Endothelial cell of umbilical vein (primary cell): ENCODE data around the gene HS3ST3A1. TPM values are rescaled to one million over a fixed set of nuclear protein-coding genes. Genes with fewer than 3 reads are reported as not detected.
"Not testable (repeated sequence)": the region's sequence is repeated elsewhere in the genome, so short reads cannot be mapped to it uniquely, and the experiment has no call there.

Source experiments
- BruUV-seq: library from RNA; stranded (reverse); fragments of 400-500 nt; replicated peaks from 2 replicates; lab custom pipeline; 2021; lab: Mats Ljungman, UMichigan
- CTCF ChIA-PET: fragments of 300-600, 350-600 bp; sonication (Branson Sonifier 250); formaldehyde crosslinking; loops from one replicate; lab custom pipeline; 2021; ENCODE audit warnings: antibody characterized with exemption, inconsistent platforms; lab: Charles Lee
- POLR2A ChIA-PET: fragments of 300-600, 350-600 bp; sonication (Branson Sonifier 250); formaldehyde crosslinking; loops from one replicate; lab custom pipeline; 2021; ENCODE audit warnings: antibody characterized with exemption, inconsistent platforms; lab: Charles Lee
- DNase-seq: peaks from one replicate; pipeline ENCODE4 v3.0.0-alpha.2; 2011; ENCODE audit warnings: low read depth, low spot score
- FAIRE-seq: peaks from 2 replicates; lab custom pipeline; 2011; peaks lifted over from hg19 to GRCh38; lab: Jason Lieb, UNC
- H2AFZ ChIP-seq: 2 replicates; pipeline ENCODE4 v1.6.0; 2012; ENCODE audit warnings: low read depth, low read length, control low read depth, inconsistent platforms
- H3K27ac ChIP-seq: 2 replicates; pipeline ENCODE4 v1.5.1; 2011; ENCODE audit warnings: low read depth, mild to moderate bottlenecking, control low read depth, low read length, moderate library complexity; ENCODE audit not compliant: insufficient read depth
- H3K27me3 ChIP-seq, 2 experiments: 2 replicates each; pipeline versions ENCODE4 v1.6.0 to v1.6.1; 2011; ENCODE audit warnings: low read length in 2 of 2, mixed read lengths in 1 of 2; ENCODE audit not compliant: control insufficient read depth in 2 of 2, insufficient read depth in 2 of 2
- H3K36me3 ChIP-seq, 2 experiments: 2 replicates in 1 of 2; 3 replicates in 1 of 2; pipeline ENCODE4 v1.5.1; 2011; ENCODE audit warnings: low read length in 2 of 2, mild to moderate bottlenecking in 1 of 2, moderate library complexity in 1 of 2; ENCODE audit not compliant: control insufficient read depth in 2 of 2, insufficient read depth in 2 of 2; ENCODE audit errors: extremely low read depth in 1 of 2
- H3K4me1 ChIP-seq: 3 replicates; pipeline ENCODE4 v1.5.1; 2011; ENCODE audit warnings: mild to moderate bottlenecking, low read length; ENCODE audit not compliant: control insufficient read depth, insufficient read depth; ENCODE audit errors: extremely low read depth
- H3K4me2 ChIP-seq: 2 replicates; pipeline ENCODE4 v1.6.1; 2011; ENCODE audit warnings: low read length, control low read depth, mixed read lengths; ENCODE audit not compliant: insufficient read depth
- H3K4me3 ChIP-seq, 3 experiments: fragments of 200-600 bp in 1 of 3; sonication (generic), shearing (Covaris generic) in 1 of 3; replicated peaks in 1 of 3; 2 replicates each; pipeline ENCODE4 v1.5.1; 2011 to 2016; ENCODE audit warnings: control low read depth in 3 of 3, low read length in 3 of 3, mild to moderate bottlenecking in 2 of 3, inconsistent platforms in 1 of 3, low read depth in 1 of 3, moderate library complexity in 1 of 3; ENCODE audit not compliant: insufficient read depth in 1 of 3
- H3K79me2 ChIP-seq: 2 replicates; pipeline ENCODE4 v1.6.0; 2012; ENCODE audit warnings: low read length, inconsistent platforms; ENCODE audit not compliant: control insufficient read depth, insufficient read depth
- H3K9ac ChIP-seq: replicated peaks from 2 replicates; pipeline ENCODE3; 2011; ENCODE audit warnings: low read length, control low read depth; ENCODE audit not compliant: insufficient read depth; ENCODE audit errors: extremely low read depth
- H3K9me1 ChIP-seq: replicated peaks from 3 replicates; pipeline ENCODE4 v1.6.0; 2011; ENCODE audit warnings: mild to moderate bottlenecking, low read length; ENCODE audit not compliant: control insufficient read depth, insufficient read depth; ENCODE audit errors: extremely low read depth
- H3K9me3 ChIP-seq: replicated peaks from 2 replicates; pipeline ENCODE4 v1.5.1; 2012; ENCODE audit warnings: low read length, inconsistent platforms; ENCODE audit not compliant: control insufficient read depth, insufficient read depth
- H4K20me1 ChIP-seq: replicated peaks from 2 replicates; pipeline ENCODE3; 2011; ENCODE audit warnings: mild to moderate bottlenecking, low read length; ENCODE audit not compliant: control insufficient read depth, insufficient read depth; ENCODE audit errors: extremely low read depth
- EZH2 ChIP-seq: IDR thresholded peaks from 2 replicates; pipeline ENCODE4 v1.6.1; 2012; ENCODE audit warnings: borderline replicate concordance, low read depth, mild to moderate bottlenecking, moderate library complexity, low read length, inconsistent platforms; ENCODE audit not compliant: severe bottlenecking
- FOS ChIP-seq: IDR thresholded peaks from 2 replicates; pipeline ENCODE4 v1.6.1; 2011; ENCODE audit warnings: mild to moderate bottlenecking, low read length, moderate library complexity, borderline replicate concordance; ENCODE audit not compliant: insufficient read depth
- GATA2 ChIP-seq: IDR thresholded peaks from 2 replicates; pipeline ENCODE4 v1.7.0; 2011; ENCODE audit warnings: low read depth, mild to moderate bottlenecking, moderate library complexity, mixed read lengths, low read length; ENCODE audit not compliant: insufficient read length, insufficient read depth
- JUN ChIP-seq: IDR thresholded peaks from 2 replicates; pipeline ENCODE4 v1.6.1; 2011; ENCODE audit warnings: borderline replicate concordance, low read depth; ENCODE audit not compliant: insufficient read length, insufficient read depth
- MYC ChIP-seq: IDR thresholded peaks from one replicate; pipeline ENCODE4 v1.6.1; 2011; ENCODE audit warnings: mild to moderate bottlenecking, low read depth, low read length
- POLR2A ChIP-seq: IDR thresholded peaks from 2 replicates; pipeline ENCODE4 v1.6.1; 2012; ENCODE audit warnings: low read depth, mild to moderate bottlenecking, control low read depth, low read length
- POLR2AphosphoS5 ChIP-seq: IDR thresholded peaks from 2 replicates; pipeline ENCODE4 v1.6.1; 2012; ENCODE audit warnings: low read depth, mild to moderate bottlenecking, control low read depth, low read length, moderate library complexity; ENCODE audit not compliant: insufficient read depth
- dilution Hi-C: fragments of 300-500 bp; cut with MboI; formaldehyde crosslinking; loops from one replicate; pipeline ENCODE4 v1.15.0; 2019; ENCODE audit warnings: low sequenced_read_pairs; ENCODE audit not compliant: extremely low pct_ligation_motif_present
- intact Hi-C: fragments of 100-400 bp; cut with micrococcal nuclease; formaldehyde crosslinking; loops from one replicate; pipeline ENCODE4 v1.10.0; 2022
- polyA plus RNA-seq, 4 experiments: library from polyadenylated mRNA; depleted of rRNA in 3 of 4; stranded (reverse) in 3 of 4; unstranded in 1 of 4; fragments of >200 nt; gene quantifications; 2 replicates each; pipeline versions ENCODE4 v1.2.1 to v1.2.3, GENCODE V29; 2011 to 2012; ENCODE audit warnings: missing spikeins in 1 of 4
- total RNA-seq: library from RNA; stranded (reverse); gene quantifications from 2 replicates; pipeline ENCODE4 v1.2.3, GENCODE V29; 2021
- TF ChIP-seq, protein P1 (sequence below), 2 donors: IDR thresholded peaks; 1 replicate in 1 of 2; 2 replicates in 1 of 2; pipeline ENCODE4 v1.5.1; 2011; ENCODE audit warnings: low read length in 2 of 2, mild to moderate bottlenecking in 2 of 2, moderate library complexity in 2 of 2, control low read depth in 1 of 2, inconsistent platforms in 1 of 2, low read depth in 1 of 2; ENCODE audit not compliant: insufficient read depth in 1 of 2; ENCODE audit errors: extremely low read depth in 1 of 2
- TF ChIP-seq, protein P2 (sequence below): IDR thresholded peaks from 2 replicates; pipeline ENCODE4 v1.6.1; 2011; ENCODE audit not compliant: insufficient read depth, insufficient read length

The HS3ST3A1 gene
- total and polyA plus RNA-seq, 2 donors (not counting 3 experiments of a cell fraction or from before 2014, with no cell fraction given): not detected

DNA sequence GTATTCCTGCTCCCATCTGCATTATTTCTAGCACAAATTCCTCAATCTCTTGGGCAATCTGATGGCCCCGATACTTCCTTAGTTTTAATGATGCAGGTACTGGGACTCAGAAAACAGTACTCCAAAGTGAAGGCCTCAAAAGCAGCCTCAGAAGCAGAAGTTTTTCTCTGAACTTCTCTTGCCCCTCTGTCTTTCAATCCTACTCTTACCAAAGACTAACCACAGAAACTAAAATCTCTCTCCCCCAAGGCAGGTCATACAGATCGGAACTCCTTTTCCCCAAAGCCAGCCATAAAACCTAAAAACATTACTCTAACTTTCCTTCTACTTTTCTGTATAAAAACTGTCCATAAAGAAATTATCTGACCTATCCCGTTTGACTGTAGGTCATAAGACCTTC is 103.5 kb downstream of the HS3ST3A1 start:
- DNase-seq (no peak), FAIRE-seq (no peak)
- no peak overlapping the region for H3K4me2 ChIP-seq
- peaks cover 6% of the 10 kb centered on the region for H3K9me3 ChIP-seq
- BruUV-seq: no TSS peak
- H4K20me1 ChIP-seq: no peaks in the 10 kb centered on the region
- ChIA-PET CTCF (no interaction called here), POLR2A (no interaction called here)
- dilution Hi-C loops (no loop called here), intact Hi-C loops (no loop called here)
- no peaks in the 10 kb centered on the region for H3K27me3 ChIP-seq
- H3K79me2 ChIP-seq: no peaks in the 10 kb centered on the region
- no peak overlapping the region for H3K27ac ChIP-seq
- no peaks in the 10 kb centered on the region for H3K4me1 ChIP-seq
- TF ChIP-seq, protein P1, sequence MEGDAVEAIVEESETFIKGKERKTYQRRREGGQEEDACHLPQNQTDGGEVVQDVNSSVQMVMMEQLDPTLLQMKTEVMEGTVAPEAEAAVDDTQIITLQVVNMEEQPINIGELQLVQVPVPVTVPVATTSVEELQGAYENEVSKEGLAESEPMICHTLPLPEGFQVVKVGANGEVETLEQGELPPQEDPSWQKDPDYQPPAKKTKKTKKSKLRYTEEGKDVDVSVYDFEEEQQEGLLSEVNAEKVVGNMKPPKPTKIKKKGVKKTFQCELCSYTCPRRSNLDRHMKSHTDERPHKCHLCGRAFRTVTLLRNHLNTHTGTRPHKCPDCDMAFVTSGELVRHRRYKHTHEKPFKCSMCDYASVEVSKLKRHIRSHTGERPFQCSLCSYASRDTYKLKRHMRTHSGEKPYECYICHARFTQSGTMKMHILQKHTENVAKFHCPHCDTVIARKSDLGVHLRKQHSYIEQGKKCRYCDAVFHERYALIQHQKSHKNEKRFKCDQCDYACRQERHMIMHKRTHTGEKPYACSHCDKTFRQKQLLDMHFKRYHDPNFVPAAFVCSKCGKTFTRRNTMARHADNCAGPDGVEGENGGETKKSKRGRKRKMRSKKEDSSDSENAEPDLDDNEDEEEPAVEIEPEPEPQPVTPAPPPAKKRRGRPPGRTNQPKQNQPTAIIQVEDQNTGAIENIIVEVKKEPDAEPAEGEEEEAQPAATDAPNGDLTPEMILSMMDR (IDR thresholded peaks at IDR 0.05; ENCODE audit: extremely low read depth in 1 of 2, insufficient read depth in 1 of 2, low read depth in 1 of 2, low read length in 2 of 2): no peak
- TF ChIP-seq EZH2 (no peak), JUN (no peak), MYC (no peak), POLR2AphosphoS5 (no peak), POLR2A (no peak), FOS (no peak), GATA2 (no peak)
- TF ChIP-seq, protein P2, sequence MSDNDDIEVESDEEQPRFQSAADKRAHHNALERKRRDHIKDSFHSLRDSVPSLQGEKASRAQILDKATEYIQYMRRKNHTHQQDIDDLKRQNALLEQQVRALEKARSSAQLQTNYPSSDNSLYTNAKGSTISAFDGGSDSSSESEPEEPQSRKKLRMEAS: no peak
- H2AFZ ChIP-seq: no peak overlapping the region
- no peaks in the 10 kb centered on the region for H3K36me3 ChIP-seq
- no peaks in the 10 kb centered on the region for H3K9me1 ChIP-seq
- H3K9ac ChIP-seq: no peak overlapping the region
- H3K4me3 ChIP-seq: no peak overlapping the region

DNA sequence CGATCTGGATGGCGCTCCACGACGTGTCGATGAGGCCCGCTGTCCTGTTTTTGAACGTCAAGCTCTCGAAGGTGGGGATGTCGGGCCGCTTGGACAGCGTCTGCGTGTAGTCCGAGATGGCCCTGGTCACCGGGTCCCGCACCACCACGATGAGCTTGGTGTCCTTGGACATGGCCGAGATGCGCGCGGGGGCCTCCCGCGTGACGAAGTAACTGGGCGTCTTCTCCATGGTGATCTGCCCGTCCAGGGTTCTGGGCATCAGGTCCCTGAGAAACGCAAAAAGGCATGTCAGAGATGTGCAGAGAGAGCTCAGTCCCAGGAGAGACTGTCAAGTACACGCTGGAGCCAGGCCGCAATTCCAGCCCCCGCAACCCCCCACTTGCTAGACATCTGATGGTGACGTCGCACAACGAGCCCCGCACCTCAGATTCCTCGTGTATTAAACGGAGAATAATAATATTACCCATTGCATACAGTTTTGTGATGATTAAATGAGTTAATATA is 105.1 kb downstream of the HS3ST3A1 start:
- H4K20me1 ChIP-seq, dilution Hi-C loops, H3K9me1 ChIP-seq, FAIRE-seq, H3K9ac ChIP-seq, H3K27me3 ChIP-seq, H3K27ac ChIP-seq, H3K4me2 ChIP-seq, H3K4me1 ChIP-seq, H3K79me2 ChIP-seq, CTCF ChIA-PET, H3K9me3 ChIP-seq, BruUV-seq, DNase-seq, H3K36me3 ChIP-seq, H3K4me3 ChIP-seq, intact Hi-C loops, POLR2A ChIA-PET, H2AFZ ChIP-seq: not testable (repeated sequence)
